Body of pancreas (tissue), 4 donors: ENCODE data around the gene DAPK1.

Experiments used
- POLR2A ChIP-seq, 3 donors: fragments of 450-650 bp; IDR thresholded peaks; one replicate each; pipeline ENCODE4 v1.6.1; 2016; ENCODE audit warnings: antibody characterized with exemption in 3 of 3, mild to moderate bottlenecking in 2 of 3
- TF ChIP-seq, protein P1 (sequence below), 7 experiments: fragments of 450-650 bp in 4 of 7; fragments of 200-600 bp in 3 of 7; sonication (generic) in 3 of 7; IDR thresholded peaks; one replicate each; pipeline ENCODE4 v1.5.1; 2016 to 2019; ENCODE audit warnings: antibody characterized with exemption in 7 of 7

DNA sequence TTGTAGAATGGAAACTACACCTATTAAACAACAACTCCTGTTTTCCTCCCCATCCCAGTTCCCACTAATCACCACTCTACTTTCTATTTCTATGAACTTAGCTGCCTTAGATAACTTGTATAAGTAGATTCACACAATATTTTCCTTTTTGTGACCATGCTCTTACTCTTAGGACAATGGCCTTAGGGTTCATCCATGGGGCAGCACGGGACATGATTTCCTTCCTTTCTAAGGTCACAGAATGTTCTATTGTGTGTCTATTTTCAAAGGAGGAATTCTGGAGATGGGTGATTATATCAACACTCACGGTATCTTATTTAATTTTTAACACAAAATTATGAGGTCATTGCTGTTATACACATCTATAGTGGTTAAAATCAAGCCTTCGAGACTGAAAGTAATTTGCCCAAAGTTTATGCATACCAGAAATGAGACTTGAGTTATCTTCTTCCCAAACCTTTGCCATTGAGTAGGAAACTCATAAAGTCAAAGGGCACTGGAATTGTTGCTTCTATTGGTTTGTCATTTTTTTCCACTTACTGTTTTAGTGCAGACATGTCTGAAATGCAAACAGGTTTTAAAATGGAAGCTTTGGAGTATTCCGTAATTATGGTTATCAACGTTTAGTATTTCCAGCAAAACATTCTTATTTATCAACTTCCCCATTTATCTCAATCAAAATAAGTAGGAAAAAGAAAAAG lies 251.8 kb downstream of the DAPK1 start:
- TF ChIP-seq, protein P1, sequence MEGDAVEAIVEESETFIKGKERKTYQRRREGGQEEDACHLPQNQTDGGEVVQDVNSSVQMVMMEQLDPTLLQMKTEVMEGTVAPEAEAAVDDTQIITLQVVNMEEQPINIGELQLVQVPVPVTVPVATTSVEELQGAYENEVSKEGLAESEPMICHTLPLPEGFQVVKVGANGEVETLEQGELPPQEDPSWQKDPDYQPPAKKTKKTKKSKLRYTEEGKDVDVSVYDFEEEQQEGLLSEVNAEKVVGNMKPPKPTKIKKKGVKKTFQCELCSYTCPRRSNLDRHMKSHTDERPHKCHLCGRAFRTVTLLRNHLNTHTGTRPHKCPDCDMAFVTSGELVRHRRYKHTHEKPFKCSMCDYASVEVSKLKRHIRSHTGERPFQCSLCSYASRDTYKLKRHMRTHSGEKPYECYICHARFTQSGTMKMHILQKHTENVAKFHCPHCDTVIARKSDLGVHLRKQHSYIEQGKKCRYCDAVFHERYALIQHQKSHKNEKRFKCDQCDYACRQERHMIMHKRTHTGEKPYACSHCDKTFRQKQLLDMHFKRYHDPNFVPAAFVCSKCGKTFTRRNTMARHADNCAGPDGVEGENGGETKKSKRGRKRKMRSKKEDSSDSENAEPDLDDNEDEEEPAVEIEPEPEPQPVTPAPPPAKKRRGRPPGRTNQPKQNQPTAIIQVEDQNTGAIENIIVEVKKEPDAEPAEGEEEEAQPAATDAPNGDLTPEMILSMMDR (IDR thresholded peaks at IDR 0.05), result no peak
- TF ChIP-seq POLR2A (IDR thresholded peaks at IDR 0.05), result no peak
